NCI-H1930 (cell line): ENCODE measurements around the gene ANO10.
"Not testable (repeated sequence)": the region's sequence is repeated elsewhere in the genome, so short reads cannot be mapped to it uniquely, and the experiment has no call there.

ENCODE experiments used
- DNase-seq, 2 experiments: peaks; one replicate each; lab custom pipeline; 2025; lab: John Stamatoyannopoulos, UW

The ANO10 gene

DNA sequence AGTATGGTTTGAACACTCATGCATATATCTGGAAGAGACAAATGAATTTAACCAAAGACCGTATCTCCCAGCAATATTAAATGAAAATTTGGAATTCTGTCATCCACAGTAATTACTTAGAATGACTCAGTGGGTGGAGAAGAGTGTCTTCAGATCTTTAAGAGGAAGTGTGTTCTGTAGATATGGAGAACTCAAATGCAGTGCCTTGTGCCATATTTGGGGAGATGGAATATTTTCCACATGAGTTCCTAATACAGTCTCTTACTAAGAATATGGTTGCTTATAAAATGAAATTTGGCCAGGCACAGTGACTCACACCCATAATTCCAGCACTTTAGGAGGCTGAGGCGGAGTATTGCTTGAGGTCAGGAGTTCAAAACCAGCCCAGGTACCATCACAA is 40.5 kb downstream of the ANO10 start:
- DNase-seq, result no peak

DNA sequence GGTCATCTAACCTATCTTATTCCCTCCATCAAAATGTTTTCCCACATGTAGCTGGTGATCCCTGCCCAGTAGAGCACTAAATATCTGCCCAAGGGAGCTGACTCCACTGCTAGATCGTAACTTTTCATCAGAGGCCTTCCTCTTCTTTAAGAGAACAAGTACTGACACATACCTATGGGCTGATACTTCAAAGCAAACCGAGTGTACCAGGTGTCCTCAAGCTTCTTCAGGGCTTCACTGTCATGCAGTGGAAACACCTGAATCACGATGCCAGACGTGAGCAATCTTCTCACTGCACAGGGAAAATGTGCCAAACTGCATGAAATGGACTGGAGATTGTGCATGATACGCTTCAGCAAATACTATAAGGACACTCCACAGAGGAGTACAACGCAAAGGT is 41.6 kb downstream of the ANO10 start:
- no peak for DNase-seq

DNA sequence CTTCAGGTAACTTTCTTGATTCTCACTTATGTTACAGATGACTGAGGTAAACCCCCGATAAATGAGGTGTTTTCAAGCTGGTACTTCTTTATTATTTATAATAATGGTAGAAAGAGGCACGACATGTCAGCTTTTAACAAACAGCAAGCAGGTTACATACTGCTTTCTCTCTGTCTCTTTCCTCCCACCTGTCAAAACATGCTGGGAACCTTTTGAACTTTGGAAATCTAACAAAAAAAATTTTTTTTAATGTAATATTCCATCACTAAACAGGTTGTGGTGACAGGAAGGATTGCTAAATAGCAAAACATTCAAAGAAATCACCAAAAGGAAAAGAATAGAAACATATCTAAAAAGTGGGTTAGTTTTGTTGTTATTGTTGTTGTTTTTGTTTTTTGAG is 48.2 kb downstream of the ANO10 start:
- no peak for DNase-seq

DNA sequence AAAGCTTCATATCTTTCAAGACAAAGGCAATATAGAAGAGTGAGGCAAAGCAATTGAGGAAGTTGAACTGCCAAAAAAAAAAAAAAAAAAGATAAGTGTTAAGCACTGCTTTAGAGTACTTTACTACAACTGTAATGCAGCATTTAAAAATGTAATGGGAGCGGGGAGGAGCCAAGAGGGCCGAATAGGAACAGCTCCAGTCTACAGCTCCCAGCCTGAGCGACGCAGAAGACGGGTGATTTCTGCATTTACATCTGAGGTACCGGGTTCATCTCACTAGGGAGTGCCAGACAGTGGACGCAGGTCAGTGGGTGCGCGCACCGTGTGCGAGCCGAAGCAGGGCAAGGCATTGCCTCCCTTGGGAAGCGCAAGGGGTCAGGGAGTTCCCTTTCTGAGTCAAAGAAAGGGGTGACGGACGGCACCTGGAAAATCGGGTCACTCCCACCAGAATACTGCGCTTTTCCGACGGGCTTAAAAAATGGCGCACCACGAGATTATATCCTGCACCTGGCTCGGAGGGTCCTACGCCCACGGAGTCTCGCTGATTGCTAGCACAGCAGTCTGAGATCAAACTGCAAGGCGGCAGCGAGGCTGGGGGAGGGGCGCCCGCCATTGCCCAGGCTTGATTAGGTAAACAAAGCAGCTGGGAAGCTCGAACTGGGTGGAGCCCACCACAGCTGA is 56.0 kb downstream of the ANO10 start:
- not testable (repeated sequence) for DNase-seq

DNA sequence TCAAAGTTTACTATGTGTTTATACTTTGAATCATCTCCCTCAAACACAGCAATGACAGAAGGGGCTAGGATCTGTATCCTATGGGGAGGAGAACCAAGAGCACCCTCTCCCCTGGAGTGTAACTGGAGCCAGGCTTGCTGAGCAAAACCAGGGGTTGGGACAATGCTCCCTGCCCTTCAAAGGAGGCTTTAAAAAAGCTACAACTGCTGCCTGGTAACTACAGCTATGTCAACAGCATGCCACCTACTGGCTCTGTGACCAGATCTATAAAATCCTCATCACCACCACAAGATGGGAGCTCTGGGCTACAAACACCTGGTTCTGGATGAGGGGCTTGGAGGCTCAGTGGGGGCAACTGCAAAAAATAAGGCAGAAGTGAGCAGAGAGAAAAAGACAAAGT is 61.9 kb downstream of the ANO10 start:
- DNase-seq, result no peak

DNA sequence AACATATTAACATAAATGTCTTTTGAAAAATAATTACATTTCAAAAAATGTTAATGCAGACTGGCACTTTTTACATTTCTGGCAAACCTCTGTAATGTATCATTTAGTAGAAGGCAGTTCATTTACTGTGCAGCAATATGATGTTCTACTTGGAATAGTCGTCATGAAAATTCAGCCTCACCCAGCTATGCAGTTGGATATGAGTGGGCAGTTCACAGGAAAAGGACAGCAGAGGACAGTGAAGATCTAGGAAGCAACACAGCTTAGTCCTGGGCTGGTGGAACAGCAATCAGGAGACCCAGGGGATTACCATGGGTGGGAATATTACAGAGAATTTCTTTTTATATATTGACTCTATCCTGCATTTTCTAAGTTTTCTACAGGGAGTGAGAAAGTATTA is 63.6 kb downstream of the ANO10 start:
- DNase-seq, result no peak

DNA sequence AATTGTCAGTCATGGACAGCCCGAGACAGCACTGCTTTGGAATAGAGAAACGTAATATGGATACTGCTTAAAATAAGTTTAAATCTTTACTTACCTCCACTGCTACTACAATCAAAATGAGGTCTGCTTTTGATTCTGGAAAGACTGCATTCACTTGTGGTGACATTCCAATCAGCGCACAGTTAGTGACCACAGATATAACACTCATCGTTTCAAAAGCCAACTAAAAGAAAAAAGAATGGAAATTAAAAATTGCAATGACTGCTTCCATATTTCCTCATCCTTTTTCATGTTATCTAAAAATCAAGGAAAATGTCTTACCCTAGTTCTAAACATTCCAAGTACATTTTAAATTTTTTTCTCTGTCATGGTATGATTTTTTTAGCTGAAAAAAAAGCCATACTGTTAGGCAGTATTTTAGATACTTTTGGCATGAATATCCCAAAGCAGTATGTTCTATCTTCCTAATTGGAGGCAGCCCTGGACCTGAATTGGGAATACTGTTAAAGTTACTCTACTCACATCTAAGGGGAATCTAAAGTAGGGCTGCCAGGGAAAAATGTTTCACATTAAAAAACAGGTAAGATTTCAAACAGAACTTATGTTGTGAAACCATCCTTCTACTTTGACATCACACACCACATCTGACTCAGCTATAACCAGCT is 72.1 kb downstream of the ANO10 start:
- no peak for DNase-seq

DNA sequence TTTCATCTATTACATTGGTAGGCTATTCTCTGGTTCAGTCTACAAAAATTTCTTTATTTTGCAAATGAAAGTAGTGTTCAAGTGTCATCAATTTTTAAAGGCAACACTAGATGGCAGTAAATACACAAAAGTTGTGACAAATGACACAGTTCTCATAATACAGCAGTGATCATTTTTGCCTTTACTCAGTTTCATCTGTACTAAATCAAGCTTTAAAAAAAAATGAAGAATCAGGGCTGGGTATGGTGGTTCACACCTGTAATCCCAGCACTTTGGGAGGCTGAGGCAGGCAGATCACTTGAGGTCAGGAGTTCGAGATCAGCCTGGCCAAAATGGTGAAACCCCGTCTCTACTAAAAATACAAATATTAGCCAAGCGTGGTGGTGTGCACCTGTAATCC is 77.5 kb downstream of the ANO10 start:
- peak in 1 of 2 experiments; percentile 0 for DNase-seq

DNA sequence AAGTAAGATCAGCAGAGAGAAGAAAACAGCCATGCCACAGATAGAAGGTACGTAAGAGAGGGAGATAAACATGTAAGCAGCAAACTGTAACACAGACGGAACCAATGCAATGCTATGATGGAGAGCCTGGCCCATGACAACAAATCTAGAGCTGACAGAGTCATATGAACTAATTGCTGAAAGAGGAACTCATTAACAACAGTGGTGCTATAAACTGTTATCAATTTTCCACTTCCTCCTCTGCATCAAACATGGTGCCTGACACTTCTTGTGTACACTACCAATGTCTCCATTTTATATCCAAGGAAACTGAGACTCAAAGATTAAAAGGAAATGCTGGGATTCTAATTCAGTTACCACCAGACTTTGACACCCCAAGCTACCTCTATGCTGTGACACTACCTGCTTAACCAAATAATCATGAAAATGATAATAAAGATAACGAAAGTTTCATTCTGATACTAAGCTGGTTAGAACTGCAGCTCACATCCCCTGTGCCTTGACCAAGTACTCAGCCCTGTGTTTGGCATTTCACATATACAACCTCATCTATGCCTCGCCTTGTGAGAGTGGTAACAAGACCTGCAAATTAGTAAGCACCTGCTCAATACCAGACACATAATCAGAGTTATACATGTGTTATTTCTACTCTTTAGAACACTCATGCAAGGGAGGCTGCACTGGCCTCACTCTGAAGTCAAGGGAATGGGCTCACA is 79.3 kb downstream of the ANO10 start:
- no peak for DNase-seq

DNA sequence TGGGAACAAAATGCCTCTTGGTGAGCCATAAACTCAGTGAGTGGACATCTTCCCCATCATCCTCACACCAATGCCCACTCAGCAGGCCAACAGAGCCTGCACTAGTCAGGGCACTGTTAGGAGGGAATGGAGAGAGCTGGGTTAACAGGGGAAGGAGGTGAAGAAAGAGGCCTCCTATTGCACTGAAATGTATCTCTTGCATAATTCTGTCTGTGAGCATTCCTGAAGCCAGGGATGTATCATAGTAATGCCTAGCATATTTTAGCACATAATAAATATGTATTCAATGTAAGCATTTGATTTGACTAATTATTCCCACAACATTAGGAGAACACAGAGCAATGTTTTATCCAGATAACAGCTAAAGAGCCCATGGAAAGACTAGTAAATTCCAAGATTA is 81.2 kb downstream of the ANO10 start:
- DNase-seq, result no peak

DNA sequence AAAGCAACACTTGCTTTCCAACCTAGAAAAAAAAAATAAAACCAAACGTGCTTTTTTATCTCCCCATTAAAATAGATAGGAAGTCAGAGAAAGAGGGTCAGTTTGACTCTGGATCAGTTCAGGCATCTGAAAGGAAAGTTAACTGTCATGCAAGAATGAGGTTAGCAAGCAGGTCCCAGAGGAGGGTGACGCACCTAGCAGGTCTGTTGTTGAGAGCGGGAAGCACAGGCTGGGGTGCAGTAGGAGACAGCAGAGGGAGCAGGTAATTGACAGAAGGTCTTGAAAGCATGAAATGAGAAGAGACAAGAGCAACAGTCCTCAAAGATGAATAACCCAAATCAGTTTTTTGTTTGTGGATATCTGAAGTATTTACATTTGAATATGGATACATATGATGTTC is 82.5 kb downstream of the ANO10 start:
- DNase-seq, result no peak

DNA sequence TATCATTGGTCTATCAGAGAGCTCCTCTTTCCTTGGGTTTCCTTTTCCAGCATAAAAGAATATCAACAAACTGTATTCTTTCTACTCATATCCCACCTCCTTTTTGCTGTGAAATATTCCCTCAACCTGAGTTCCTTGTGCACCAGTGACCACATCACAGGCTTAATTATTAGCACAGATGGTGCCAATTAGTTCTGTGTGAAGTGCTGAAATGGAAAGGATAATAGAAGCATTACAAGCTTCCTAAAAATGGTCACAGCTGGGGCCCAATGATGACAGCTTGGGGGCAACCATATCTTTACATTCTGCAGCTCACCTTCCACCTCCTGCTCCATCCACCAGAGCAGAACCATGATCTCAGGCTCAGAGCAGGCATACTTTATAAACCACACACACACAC is 84.6 kb downstream of the ANO10 start:
- no peak for DNase-seq

DNA sequence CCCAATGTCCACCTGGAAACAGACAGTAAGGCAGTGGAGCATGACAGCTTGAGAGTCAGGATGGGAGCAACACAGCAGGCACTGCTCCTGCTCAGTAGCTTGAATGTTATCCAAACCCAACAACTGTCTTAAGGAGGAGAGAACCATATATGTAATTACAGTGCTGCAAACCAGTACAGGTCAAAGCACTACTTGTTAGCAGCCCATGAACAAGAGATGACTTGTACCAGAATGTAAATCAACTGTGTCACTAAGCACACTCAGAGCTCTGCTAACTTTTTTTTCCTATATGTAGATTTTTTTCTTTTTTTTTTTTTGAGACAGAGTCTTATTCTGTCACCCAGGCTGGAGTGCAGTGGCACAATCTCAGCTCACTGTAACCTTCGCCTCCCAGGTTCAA is 87.1 kb downstream of the ANO10 start:
- DNase-seq, result no peak

DNA sequence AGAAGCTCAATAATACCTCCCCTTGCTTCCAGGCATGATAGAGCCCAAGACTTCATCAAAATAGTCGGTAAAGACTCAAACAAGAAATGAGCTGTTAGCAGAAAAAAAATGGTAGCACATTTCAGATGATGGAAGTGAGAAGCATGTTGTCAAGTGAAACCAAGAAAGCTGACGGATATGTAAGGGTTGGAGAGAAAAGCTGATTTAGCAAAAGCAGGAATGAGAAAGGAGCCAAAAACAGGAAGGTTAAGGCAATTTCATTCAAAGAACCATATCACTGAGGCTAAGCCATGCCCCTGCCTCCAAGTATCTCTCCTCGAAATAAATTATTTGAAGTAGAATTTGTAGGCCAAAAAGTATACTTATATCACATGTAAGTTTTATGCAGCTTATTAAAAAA is 88.8 kb downstream of the ANO10 start:
- DNase-seq, result no peak

DNA sequence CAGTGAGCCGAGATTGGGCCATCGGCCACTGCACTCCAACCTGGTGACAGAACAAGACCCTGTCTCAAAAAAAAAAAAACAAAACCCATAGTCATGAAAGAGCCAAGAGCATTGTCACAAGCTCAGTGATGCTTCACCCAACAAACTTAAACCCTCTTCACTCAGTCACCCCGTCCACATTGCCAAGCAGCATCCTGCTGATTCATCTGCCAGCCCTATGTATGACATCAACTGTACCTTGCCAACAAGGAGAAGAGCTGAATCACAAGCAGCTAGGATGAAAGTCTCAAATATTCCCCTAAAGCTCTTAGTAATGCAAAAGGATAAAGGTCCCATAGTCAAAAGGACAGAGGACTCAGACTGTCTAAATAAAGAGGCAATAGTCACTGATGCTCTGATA is 90.0 kb downstream of the ANO10 start:
- no peak for DNase-seq

DNA sequence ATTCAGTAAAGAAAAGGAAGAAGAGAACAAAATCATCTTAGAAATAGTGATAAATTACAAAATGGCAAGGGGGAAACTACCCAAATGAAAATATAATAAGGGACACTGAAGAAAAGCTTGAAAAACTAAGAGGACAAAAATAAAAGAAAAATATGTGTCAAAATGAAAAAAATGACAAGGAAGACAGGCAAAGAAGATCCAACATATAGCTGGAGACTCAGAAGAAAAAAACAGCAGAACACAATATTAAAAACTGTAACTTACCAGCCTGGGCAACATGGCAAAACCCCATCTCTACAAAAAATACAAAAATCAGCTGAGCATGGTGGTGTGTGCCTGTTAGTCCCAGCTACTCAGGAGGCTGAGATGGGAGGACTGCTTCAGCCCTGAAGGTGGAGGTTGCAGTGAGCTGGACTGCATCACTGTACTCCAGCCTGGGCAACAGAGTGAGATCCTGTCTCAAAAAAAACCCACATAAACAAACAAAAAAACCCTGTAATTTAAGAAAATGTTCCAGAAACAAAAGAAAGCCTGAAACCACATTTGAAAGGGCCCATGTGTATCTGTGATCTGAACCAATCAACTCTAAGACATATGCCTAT is 93.2 kb downstream of the ANO10 start:
- no peak for DNase-seq

DNA sequence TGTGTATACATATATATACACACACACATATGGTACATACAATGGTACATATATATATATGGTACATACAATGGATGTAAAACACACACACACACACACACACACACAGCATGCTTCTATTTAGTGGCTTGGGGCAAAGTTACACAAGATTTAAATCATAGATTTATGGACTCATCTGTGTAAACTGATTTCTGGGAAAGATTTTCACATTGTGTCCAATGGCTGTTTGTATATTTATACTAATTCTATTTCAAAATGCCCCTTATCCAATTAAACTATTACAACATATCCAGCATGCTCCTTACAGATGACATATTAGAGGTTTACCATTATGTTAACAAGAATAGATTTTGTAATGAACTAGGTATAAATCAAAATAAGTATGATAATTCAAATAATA is 94.9 kb downstream of the ANO10 start:
- DNase-seq, result no peak

DNA sequence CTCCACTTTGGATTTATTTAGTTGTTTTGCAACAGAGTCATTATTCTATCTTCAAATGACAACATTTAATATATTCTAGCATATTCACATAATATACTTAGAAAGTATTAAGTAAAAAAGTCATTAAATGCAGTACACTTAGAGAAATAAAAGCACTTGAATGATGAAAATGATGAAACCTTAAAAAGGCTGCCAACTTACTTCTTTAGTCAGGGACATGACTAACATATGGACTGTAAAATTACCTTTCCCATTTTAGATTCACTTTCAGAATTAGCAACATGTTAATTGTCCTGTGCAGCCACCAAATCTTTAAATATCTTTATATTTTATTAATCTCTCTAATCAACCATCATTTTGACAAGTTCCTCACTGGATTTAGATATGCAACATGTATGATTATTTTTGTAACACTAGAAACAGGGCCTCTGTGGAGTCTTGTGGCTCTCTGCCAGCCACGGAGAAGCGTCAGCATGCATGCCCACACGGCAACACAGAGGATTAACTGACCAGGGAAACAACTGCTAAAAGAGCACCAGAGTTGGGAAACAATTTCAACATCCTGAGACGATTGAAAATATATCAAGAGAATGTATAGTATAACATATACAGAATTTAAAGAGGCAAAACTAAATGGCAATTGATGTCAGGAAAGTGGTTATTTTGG is 95.7 kb downstream of the ANO10 start:
- DNase-seq, result no peak

DNA sequence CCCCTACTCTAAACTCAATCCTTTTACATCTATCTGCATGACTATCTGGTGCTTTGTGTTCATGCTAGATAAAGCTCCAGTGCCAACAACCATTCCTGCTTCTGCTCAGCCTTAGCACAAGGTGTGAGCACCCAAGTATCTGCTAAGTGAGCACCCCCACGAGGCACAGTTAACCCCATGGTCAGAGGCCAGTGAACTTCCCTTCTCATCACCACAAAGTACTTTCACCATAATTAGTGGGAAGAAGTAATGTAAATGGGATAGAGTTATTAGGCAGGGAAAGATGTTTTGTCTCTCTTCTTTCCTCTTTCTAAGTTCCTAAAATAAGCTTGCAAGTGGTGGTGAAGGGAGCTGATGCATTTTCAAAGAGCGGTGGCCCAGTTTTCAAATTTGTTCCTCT is 96.4 kb downstream of the ANO10 start:
- DNase-seq, result no peak

DNA sequence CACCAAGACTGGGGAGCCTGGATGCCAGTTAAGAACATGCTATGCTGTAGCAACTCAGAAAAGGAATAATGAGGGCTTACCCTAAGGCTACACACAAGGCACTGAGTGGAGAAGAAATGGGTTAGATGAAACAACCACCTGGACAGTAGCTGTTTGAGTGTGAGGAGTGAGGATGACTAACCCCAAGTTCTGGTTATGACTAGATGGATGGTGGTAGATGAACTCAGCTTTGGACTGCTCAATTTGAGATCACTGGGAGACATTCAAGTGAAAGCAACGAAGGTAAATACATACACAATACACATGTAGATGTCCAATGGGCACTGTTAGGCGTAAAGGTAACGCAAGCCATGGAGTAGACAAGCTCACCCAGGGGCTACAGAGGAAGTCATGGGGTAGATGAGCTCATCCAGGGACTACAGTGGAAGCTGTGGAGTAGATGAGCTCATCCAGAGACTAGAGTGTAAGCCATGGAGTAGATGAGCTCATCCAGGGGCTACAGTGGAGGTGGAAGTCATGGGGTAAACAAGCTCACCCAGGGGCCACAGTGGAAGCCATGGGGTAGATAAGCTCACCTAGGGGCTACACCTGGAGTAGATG is 98.3 kb downstream of the ANO10 start:
- no peak for DNase-seq

DNA sequence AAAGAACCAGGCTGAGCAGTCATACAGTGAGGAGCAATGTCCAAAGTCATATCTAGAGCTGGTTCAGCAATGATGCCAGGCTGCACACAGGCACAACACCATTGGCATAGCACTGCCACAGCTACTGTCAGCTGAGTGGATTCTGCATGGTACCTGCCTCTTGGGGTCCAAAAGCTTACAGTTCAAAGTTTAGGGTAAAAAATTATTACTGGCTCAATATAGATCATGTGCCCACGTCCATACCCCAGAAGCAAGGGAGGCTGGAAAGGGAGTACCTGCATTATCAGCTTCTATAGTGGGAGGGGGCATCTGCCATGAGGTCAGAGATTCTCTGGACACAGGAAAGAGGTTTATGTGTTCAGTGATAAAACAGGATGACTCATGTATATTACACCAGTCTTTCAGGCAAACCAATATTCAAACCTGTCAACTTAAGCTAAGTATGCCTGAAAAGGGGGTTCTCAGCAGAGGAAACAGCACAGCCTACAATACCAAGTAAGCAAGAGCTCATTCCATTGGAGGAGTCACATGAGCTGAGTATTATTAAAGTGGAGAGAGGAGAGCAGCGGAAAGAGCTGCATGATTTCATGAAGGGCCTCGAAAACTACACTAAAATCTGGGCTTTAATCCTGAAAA is 99.0 kb downstream of the ANO10 start:
- no peak for DNase-seq

DNA sequence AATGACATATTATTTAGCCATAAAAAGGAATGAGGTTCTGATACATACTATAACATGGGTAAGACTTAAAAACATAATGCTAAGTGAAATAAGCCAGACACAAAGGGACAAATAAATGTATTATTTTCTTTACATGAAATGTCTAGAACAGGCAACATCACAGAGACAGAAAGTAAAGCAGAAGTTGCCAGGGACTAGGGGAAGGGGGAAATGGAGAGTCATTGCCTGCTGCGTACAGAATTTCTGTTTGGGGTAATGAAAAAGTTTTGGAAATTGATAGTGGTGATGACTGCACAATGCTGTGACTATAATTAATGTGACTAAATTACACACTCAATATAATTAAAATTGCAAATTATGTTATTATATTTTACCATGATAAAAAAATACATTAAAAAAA is 99.9 kb downstream of the ANO10 start:
- no peak for DNase-seq
